Loucy (cell line): ENCODE data around the gene RAC3.

Source experiments
- CTCF ChIP-seq: fragments of 200-600 bp; sonication (generic); conservative IDR thresholded peaks from 2 replicates; pipeline ENCODE4 v1.5.1; 2014; ENCODE audit warnings: mild to moderate bottlenecking, antibody characterized with exemption, low read length
- EZH2phosphoT487 ChIP-seq: fragments of 200-600 bp; IDR thresholded peaks from 2 replicates; pipeline ENCODE4 v1.6.1; 2018; ENCODE audit warnings: antibody characterized with exemption, mild to moderate bottlenecking, moderate library complexity, borderline replicate concordance

- TF ChIP-seq CTCF (no peak), EZH2phosphoT487 (no peak)
Observed at GRCh38 chr17:82024859-82025258, 6.6 kb upstream of the RAC3 start.
